AG04449 (cell line): Measurements from ENCODE around the gene EEF1G.

Experiments
- CTCF ChIA-PET: fragments of 350-600 bp; formaldehyde crosslinking; extraction: SDS; loops from one replicate; lab custom pipeline; 2021; ENCODE audit warnings: antibody characterized with exemption; lab: Yijun Ruan, JAX
- POLR2A ChIA-PET: fragments of 400-600, 350-600 bp; formaldehyde crosslinking; extraction: SDS; loops from one replicate; lab custom pipeline; 2020; ENCODE audit warnings: antibody characterized with exemption, inconsistent platforms; lab: Yijun Ruan, JAX
- DNase-seq: peaks from one replicate; pipeline ENCODE4 v3.0.0-alpha.2; 2010; ENCODE audit warnings: low read depth, low spot score
- H3K4me3 ChIP-seq: 2 replicates; pipeline ENCODE4 v1.5.1; 2011; ENCODE audit warnings: low read depth, mild to moderate bottlenecking, control low read depth, low read length
- CTCF ChIP-seq: IDR thresholded peaks from one replicate; pipeline ENCODE4 v1.5.1; 2011; ENCODE audit warnings: mild to moderate bottlenecking, moderate library complexity, low read length, control low read depth, inconsistent platforms; ENCODE audit not compliant: insufficient read depth; ENCODE audit errors: missing control alignments

EEF1G gene

GRCh38 chr11:62601122-62601371, 27.4 kb upstream of the EEF1G start:
- POLR2A ChIA-PET: interaction anchor here (0.7 to 2.9 kb wide), 9 partner anchors 9 to 255 kb away, joined by 3 to 33 read pairs (median 5); partner anchors contain the start of genes B3GAT3, C11orf98, CSKMT and EEF1G
- H3K4me3 ChIP-seq: peak overlapping the region; percentile 82
- DNase-seq: no peak
- no peak for TF ChIP-seq CTCF
- CTCF ChIA-PET: interaction anchor here (1.3 to 6.5 kb wide), 6 partner anchors 8 to 206 kb away, joined by 4 to 59 read pairs (median 7); partner anchors contain the start of genes EML3 and ROM1

- POLR2A ChIA-PET: interaction anchor here (0.7 to 2.9 kb wide), 6 partner anchors 9 to 254 kb away, joined by 3 to 33 read pairs (median 8); partner anchors contain the start of genes B3GAT3, C11orf98, CSKMT and TUT1
- DNase-seq: no peak
- CTCF ChIA-PET: interaction anchor here (0.7 to 6.5 kb wide), 8 partner anchors 7 to 206 kb away, joined by 3 to 59 read pairs (median 4); partner anchors contain the start of genes EML3 and ROM1
Measured at GRCh38 chr11:62600367-62601121, 26.9 kb upstream of the EEF1G start.

GRCh38 chr11:62599901-62600300, 26.2 kb upstream of the EEF1G start:
- ChIA-PET POLR2A (interaction anchor here (0.6 to 2.9 kb wide), 4 partner anchors 8 to 65 kb away, joined by 3 to 33 read pairs (median 4); partner anchors contain the start of genes C11orf98, CSKMT, EEF1G and INTS5), CTCF (interaction anchor here (0.7 to 6.5 kb wide), 8 partner anchors 8 to 205 kb away, joined by 3 to 59 read pairs (median 4); partner anchors contain the start of genes EML3 and ROM1)
- DNase-seq: no peak
- H3K4me3 ChIP-seq: peak overlapping the region; percentile 82
- no peak for TF ChIP-seq CTCF

More at GRCh38 chr11:62600367-62601121, 26.9 kb upstream of the EEF1G start:
- no peak for TF ChIP-seq CTCF
- H3K4me3 ChIP-seq: peak overlapping the region; percentile 82

GRCh38 chr11:62599069-62599696, 25.5 kb upstream of the EEF1G start:
- ChIA-PET POLR2A (interaction anchor here (0.6 to 2.9 kb wide), 4 partner anchors 7 to 66 kb away, joined by 3 to 33 read pairs (median 4); partner anchors contain the start of genes C11orf98, CSKMT, EEF1G and INTS5), CTCF (interaction anchor here (0.7 to 6.5 kb wide), 7 partner anchors 9 to 205 kb away, joined by 3 to 59 read pairs (median 4); partner anchors contain the start of genes EML3 and ROM1)
- no peak for TF ChIP-seq CTCF
- peak; percentile 87 for DNase-seq
- peak overlapping the region; percentile 82 for H3K4me3 ChIP-seq

DNA sequence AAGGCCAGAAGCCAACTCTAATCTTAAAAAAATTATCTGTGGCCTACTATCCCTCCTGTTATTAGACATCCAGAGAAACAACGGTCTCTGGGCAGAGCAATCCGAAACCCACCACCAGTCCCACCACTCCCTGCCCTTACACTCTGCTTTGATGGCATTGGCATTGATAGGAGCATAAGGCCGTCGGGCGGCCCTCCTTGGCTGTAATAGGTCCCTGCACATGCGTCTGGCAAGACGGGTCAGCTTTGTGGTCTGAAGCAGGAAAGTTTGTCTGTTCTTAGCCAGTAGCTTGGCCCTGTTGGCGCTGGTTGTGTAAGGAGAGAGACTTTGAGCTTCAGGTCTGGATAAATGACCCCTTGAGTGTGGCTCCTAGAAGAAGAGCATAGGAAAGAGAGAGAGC, 21.4 kb upstream of the EEF1G start:
- no peak overlapping the region for H3K4me3 ChIP-seq
- ChIA-PET POLR2A (no interaction called here), CTCF (interaction anchor here (1.3 to 6.8 kb wide), 5 partner anchors 13 to 200 kb away, joined by 3 to 95 read pairs (median 21); partner anchors contain the start of genes EML3 and ROM1)
- no peak for DNase-seq
- no peak for TF ChIP-seq CTCF
